ENCODE results near the gene MAB21L3.

Gene MAB21L3

DNA sequence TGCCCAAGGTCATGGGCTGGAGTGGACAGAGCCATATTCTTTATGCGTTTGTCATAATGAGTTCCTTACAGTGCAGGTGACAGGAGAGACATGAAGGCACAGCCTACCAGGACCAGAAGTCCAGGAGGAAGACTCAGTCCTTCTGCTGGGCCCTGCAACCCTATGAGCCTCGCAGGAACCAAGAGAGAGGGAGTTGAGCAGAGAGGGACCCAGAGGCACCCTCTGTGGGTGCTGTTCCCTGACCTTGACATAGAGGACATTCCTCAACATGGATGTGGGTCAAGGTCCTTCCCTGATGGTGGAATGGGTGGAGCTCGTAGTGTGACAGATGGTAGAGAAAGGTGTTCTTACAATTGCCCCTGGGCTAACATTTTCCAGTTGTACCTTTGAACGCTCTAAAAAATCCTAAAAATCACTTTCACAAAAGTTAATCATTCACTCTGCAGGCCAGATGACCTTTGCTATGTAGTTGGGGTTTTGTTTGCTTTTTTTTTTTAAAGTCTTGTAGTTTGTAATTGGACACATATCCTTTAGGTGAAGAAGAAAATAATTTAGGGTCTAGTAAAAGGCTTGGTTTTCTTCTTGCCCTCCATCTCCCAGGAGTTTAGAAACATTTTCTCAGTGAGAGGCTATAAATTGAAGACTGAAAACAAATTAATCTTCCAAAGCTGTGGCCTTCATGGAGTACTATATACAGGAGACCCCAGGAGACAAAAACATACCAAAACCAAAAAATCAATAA is 41.9 kb downstream of the MAB21L3 start:
- no peak overlapping the region for H3K4me3 ChIP-seq (ENCODE audit: low read length)
- no peak for DNase-seq (ENCODE audit: low read depth)
- TF ChIP-seq, protein P1, sequence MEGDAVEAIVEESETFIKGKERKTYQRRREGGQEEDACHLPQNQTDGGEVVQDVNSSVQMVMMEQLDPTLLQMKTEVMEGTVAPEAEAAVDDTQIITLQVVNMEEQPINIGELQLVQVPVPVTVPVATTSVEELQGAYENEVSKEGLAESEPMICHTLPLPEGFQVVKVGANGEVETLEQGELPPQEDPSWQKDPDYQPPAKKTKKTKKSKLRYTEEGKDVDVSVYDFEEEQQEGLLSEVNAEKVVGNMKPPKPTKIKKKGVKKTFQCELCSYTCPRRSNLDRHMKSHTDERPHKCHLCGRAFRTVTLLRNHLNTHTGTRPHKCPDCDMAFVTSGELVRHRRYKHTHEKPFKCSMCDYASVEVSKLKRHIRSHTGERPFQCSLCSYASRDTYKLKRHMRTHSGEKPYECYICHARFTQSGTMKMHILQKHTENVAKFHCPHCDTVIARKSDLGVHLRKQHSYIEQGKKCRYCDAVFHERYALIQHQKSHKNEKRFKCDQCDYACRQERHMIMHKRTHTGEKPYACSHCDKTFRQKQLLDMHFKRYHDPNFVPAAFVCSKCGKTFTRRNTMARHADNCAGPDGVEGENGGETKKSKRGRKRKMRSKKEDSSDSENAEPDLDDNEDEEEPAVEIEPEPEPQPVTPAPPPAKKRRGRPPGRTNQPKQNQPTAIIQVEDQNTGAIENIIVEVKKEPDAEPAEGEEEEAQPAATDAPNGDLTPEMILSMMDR (conservative IDR thresholded peaks at IDR 0.05; ENCODE audit: low read depth, low read length), result no peak

DNA sequence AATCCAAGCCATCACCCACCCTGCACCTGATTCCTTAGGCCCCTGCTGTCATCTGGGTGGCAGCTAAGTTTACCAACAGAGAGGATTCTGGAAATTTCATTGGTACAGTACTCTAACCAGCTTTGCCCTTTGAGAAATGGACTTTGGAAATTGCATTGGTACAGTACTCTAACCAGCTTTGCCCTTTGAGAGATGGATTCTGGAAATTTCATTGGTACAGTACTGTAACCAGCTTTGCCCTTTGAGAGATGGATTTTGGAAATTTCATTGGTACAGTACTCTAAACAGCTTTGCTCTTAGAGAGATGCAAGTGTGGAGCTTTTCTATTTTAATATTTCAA is 42.5 kb downstream of the MAB21L3 start:
- TF ChIP-seq, protein P1 (conservative IDR thresholded peaks at IDR 0.05; ENCODE audit: low read depth, low read length), result no peak
- no peak for DNase-seq (ENCODE audit: low read depth)
- no peak overlapping the region for H3K4me3 ChIP-seq (ENCODE audit: low read length)

DNA sequence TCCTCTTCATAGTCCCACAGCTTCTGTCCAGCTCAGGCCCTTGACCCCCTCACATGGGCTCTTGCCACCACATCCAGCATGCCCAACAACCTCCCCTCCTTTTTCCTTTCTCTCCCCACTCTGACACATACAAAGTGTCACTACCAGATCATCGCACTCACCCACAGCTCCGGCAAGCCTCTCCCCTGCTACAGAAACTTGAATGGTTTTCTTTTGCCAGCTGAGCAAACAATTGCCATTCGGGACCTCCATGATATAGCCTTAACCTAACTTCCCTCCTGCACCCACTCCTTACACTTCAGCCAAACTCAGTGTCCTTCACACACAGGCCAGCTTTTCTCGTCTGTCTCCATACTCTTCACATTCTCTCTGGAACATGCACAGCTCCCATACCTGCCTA is 43.3 kb downstream of the MAB21L3 start:
- H3K4me3 ChIP-seq (ENCODE audit: low read length), result no peak overlapping the region
- no peak for DNase-seq (ENCODE audit: low read depth)
- TF ChIP-seq, protein P1 (conservative IDR thresholded peaks at IDR 0.05; ENCODE audit: low read depth, low read length), result no peak

DNA sequence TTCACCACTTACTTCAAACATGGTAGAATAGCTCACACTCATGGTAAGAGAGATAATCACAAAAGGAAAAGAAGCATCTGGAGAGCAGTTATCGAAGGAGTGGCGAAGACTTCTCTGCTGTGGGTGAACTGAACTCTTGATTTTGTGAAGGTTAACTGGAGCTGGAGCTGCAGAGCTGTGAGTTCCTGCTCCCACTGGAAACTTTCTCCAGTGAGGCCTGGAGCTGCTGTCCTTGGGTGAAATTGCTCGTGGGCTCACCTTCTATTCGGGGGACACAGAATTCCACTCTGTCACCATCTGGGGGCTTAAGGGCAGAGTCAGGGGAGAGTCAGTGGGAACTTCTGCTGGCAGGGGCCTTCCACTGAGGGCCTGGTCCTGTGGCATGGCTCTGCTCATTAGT is 45.9 kb downstream of the MAB21L3 start:
- TF ChIP-seq, protein P1 (conservative IDR thresholded peaks at IDR 0.05; ENCODE audit: low read depth, low read length), result no peak
- H3K4me3 ChIP-seq (ENCODE audit: low read length), result no peak overlapping the region
- DNase-seq (ENCODE audit: low read depth), result no peak

DNA sequence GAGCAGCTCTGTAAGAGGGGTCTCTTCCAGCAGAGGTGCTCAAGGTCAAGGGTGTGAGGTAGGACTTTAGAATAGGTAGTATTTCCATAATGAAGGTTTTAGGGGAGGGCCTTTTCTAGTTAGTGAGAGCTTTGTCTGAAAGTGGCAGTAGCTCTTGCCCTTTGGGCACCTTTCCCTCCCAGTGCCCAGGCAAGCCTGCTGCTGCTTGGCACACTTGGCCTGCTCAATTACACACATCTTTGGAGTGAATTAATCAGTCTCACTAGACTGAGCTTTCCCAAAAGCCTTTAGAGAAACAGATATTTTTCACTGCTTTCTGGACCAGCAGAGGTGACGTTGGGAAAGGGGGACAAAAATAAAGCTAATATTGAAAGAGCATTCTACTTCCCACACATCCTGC is 48.0 kb downstream of the MAB21L3 start:
- no peak overlapping the region for H3K4me3 ChIP-seq (ENCODE audit: low read length)
- TF ChIP-seq, protein P1 (conservative IDR thresholded peaks at IDR 0.05; ENCODE audit: low read depth, low read length), result no peak
- no peak for DNase-seq (ENCODE audit: low read depth)

DNA sequence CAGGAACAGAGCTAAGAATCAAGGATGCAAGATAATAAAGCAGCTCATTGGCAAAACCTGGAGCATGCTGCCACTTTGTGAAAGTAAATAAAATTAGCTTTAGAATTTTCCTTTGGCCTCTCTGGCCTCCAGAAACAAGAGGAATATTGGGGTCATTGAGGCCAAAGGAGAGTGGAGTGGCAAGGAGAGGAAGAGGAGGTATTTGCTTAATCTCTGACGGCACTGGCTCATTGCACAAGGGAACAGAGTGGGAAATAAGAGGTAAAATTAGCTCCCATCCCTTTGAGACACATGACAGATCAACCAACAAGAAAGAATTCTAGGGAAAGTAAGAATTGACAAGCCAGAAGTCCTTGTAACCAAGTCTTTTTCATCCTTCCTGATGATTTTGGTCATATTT is 48.4 kb downstream of the MAB21L3 start:
- DNase-seq (ENCODE audit: low read depth), result no peak
- no peak overlapping the region for H3K4me3 ChIP-seq (ENCODE audit: low read length)
- TF ChIP-seq, protein P1 (conservative IDR thresholded peaks at IDR 0.05; ENCODE audit: low read depth, low read length), result no peak

DNA sequence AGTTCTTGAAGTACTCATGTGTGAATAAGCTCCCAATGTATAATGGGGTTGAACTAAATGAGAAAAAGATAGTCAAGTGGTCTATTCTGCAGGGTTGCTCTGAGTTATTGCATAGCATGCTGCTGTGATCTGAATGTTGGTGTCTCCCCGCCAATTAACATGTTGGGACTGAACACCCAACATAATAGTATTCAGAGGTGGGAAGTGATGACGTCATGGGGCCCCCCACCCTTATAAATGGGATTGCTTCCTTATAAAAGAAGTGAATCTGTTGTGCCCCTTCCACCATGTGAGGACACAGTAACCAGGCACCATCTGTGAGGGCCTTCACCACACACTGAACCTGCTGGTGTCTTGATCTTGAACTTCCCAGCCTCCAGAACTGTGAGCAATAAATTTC is 50.2 kb downstream of the MAB21L3 start:
- H3K4me3 ChIP-seq (ENCODE audit: low read length), result no peak overlapping the region
- TF ChIP-seq, protein P1 (conservative IDR thresholded peaks at IDR 0.05; ENCODE audit: low read depth, low read length), result no peak
- DNase-seq (ENCODE audit: low read depth), result no peak
